Occipital lobe (tissue), 2 donors: Measurements from ENCODE around the gene TP53BP1. TPM values are rescaled to one million over a fixed set of nuclear protein-coding genes. Genes with fewer than 3 reads are reported as not detected.

Experiments
- DNase-seq: peaks from one replicate; lab custom pipeline; 2025; lab: John Stamatoyannopoulos, UW
- total RNA-seq: library from RNA; depleted of rRNA; stranded (reverse); fragments of >200 nt; gene quantifications from one replicate; pipeline ENCODE4 v1.2.3, GENCODE V29; 2014

Gene TP53BP1
- total RNA-seq, 1 donor from 2014 or later = 142 TPM

GRCh38 chr15:43492266-43492665 lies 690 bp downstream of the TP53BP1 start:
- DNase-seq = no peak

GRCh38 chr15:43489191-43489590 lies 3.8 kb downstream of the TP53BP1 start:
- no peak for DNase-seq

- DNase-seq = no peak
Measured at GRCh38 chr15:43488790-43489189, 4.2 kb downstream of the TP53BP1 start.

GRCh38 chr15:43487271-43487895 lies 5.6 kb downstream of the TP53BP1 start:
- no peak for DNase-seq

GRCh38 chr15:43484455-43484854 lies 8.5 kb downstream of the TP53BP1 start:
- no peak for DNase-seq

- no peak for DNase-seq
Measured at GRCh38 chr15:43483297-43484128, 9.4 kb downstream of the TP53BP1 start.

- no peak for DNase-seq
Measured at GRCh38 chr15:43473885-43474284, 19.1 kb downstream of the TP53BP1 start.

GRCh38 chr15:43471975-43472374 lies 21.0 kb downstream of the TP53BP1 start:
- DNase-seq = no peak

- no peak for DNase-seq
Measured at GRCh38 chr15:43469867-43470266, 23.1 kb downstream of the TP53BP1 start.

GRCh38 chr15:43465100-43465499 lies 27.9 kb downstream of the TP53BP1 start:
- DNase-seq = no peak

GRCh38 chr15:43463998-43464397 lies 29.0 kb downstream of the TP53BP1 start:
- no peak for DNase-seq

GRCh38 chr15:43463507-43463906 lies 29.4 kb downstream of the TP53BP1 start:
- DNase-seq = no peak

GRCh38 chr15:43449981-43450380 lies 43.0 kb downstream of the TP53BP1 start:
- DNase-seq = no peak

GRCh38 chr15:43446344-43446743 lies 46.6 kb downstream of the TP53BP1 start:
- no peak for DNase-seq

- DNase-seq = no peak
Measured at GRCh38 chr15:43441316-43441715, 51.6 kb downstream of the TP53BP1 start.

GRCh38 chr15:43440721-43441281 lies 52.2 kb downstream of the TP53BP1 start:
- DNase-seq = peak; percentile 58

GRCh38 chr15:43439268-43439667 lies 53.7 kb downstream of the TP53BP1 start:
- DNase-seq = no peak

- no peak for DNase-seq
Measured at GRCh38 chr15:43436395-43436794, 56.6 kb downstream of the TP53BP1 start.

GRCh38 chr15:43434446-43434845 lies 58.5 kb downstream of the TP53BP1 start:
- no peak for DNase-seq

- DNase-seq = no peak
Measured at GRCh38 chr15:43433661-43434303, 59.2 kb downstream of the TP53BP1 start.

GRCh38 chr15:43433165-43433564 lies 59.8 kb downstream of the TP53BP1 start:
- DNase-seq = no peak

GRCh38 chr15:43429687-43430086 lies 63.3 kb downstream of the TP53BP1 start:
- no peak for DNase-seq
